HCT116 (cell line): ENCODE measurements around the gene ACSL3. TPM values are rescaled to one million over a fixed set of nuclear protein-coding genes. Genes with fewer than 3 reads are reported as not detected.

Experiments used
- ATAC-seq: fragments of 200-7000 bp; cut with Tn5 transposase; 2 replicates; pipeline ENCODE4 v1.9.1; 2020; ENCODE audit warnings: mild to moderate bottlenecking, moderate library complexity
- BruUV-seq: library from RNA; stranded (reverse); fragments of 400-500 nt; replicated peaks from 2 replicates; lab custom pipeline; 2021; lab: Mats Ljungman, UMichigan
- CTCF ChIA-PET: fragments of 300-600 bp; sonication (Branson Sonifier 250); formaldehyde crosslinking; loops from one replicate; lab custom pipeline; 2021; ENCODE audit warnings: antibody characterized with exemption; lab: Charles Lee
- POLR2A ChIA-PET: fragments of 300-600, 350-600 bp; sonication (Branson Sonifier 250); formaldehyde crosslinking; loops from one replicate; lab custom pipeline; 2021; ENCODE audit warnings: antibody characterized with exemption; lab: Charles Lee
- RAD21 ChIA-PET, 2 experiments: fragments of 300-600 bp; sonication (Branson Sonifier 250); formaldehyde crosslinking; loops; one replicate each; lab custom pipeline; 2023; ENCODE audit warnings: low total read pairs in 2 of 2; ENCODE audit not compliant: uncharacterized antibody in 2 of 2, unreplicated experiment in 2 of 2, low non-redundant PET in 1 of 2; lab: Charles Lee
- DNase-seq: peaks from one replicate; pipeline ENCODE4 v3.0.0-alpha.2; 2010; ENCODE audit warnings: low read depth, low spot score
- H2AFZ ChIP-seq: fragments of 200-600 bp; shearing (Covaris generic), sonication (generic); 2 replicates; pipeline ENCODE4 v1.6.1; 2017; ENCODE audit warnings: low read depth, mixed run types, mixed read lengths, antibody characterized with exemption, low read length; ENCODE audit not compliant: poor library complexity, severe bottlenecking
- H3K27ac ChIP-seq: 2 replicates; pipeline ENCODE4 v1.5.1; 2012; ENCODE audit warnings: low read depth, low read length
- H3K27me3 ChIP-seq: fragments of 200-600 bp; sonication (generic); 2 replicates; pipeline ENCODE4 v1.6.1; 2016; ENCODE audit warnings: mixed run types, low read length, mixed read lengths; ENCODE audit not compliant: insufficient read depth
- H3K36me3 ChIP-seq, 2 experiments: fragments of 200-500 bp in 1 of 2; fragments of 200-600 bp in 1 of 2; sonication (Bioruptor generic) in 1 of 2; sonication (generic) in 1 of 2; 2 replicates each; pipeline versions ENCODE4 v1.5.1 to v1.6.1; 2014 to 2016; ENCODE audit warnings: low read length in 2 of 2, inconsistent platforms in 1 of 2, mixed read lengths in 1 of 2, mixed run types in 1 of 2; ENCODE audit not compliant: insufficient read depth in 2 of 2, control insufficient read depth in 1 of 2
- H3K4me1 ChIP-seq, 2 experiments: fragments of 200-600 bp in 1 of 2; sonication (generic) in 1 of 2; 2 replicates each; pipeline versions ENCODE4 v1.5.1 to v1.6.1; 2012 to 2017; ENCODE audit warnings: low read length in 2 of 2, inconsistent platforms in 1 of 2, mild to moderate bottlenecking in 1 of 2, mixed read lengths in 1 of 2, mixed run types in 1 of 2, moderate library complexity in 1 of 2; ENCODE audit not compliant: insufficient read depth in 2 of 2, control insufficient read depth in 1 of 2
- H3K4me2 ChIP-seq: fragments of 200-600 bp; sonication (generic); 2 replicates; pipeline ENCODE4 v1.6.1; 2017; ENCODE audit warnings: mixed run types, low read length, mixed read lengths
- H3K4me3 ChIP-seq, 2 experiments: fragments of 200-600 bp in 1 of 2; sonication (generic) in 1 of 2; replicated peaks in 1 of 2; 2 replicates each; pipeline ENCODE4 v1.5.1; 2011 to 2016; ENCODE audit warnings: low read length in 2 of 2, control low read depth in 1 of 2, low read depth in 1 of 2, mild to moderate bottlenecking in 1 of 2, mixed read lengths in 1 of 2, mixed run types in 1 of 2
- H3K79me2 ChIP-seq: fragments of 200-600 bp; sonication (generic); 2 replicates; pipeline ENCODE4 v1.6.1; 2017; ENCODE audit warnings: mild to moderate bottlenecking, mixed run types, low read length, moderate library complexity, mixed read lengths; ENCODE audit not compliant: insufficient read depth
- H3K9ac ChIP-seq: fragments of 200-600 bp; sonication (generic); 2 replicates; pipeline ENCODE4 v1.6.1; 2016; ENCODE audit warnings: low read length, mixed read lengths
- H3K9me2 ChIP-seq: fragments of 200-600 bp; sonication (generic), shearing (Covaris generic); 2 replicates; pipeline ENCODE4 v1.6.1; 2017; ENCODE audit warnings: mixed run types, mild to moderate bottlenecking, moderate library complexity; ENCODE audit not compliant: insufficient read depth
- H3K9me3 ChIP-seq, 2 experiments: fragments of 200-500 bp in 1 of 2; fragments of 200-600 bp in 1 of 2; sonication (Bioruptor generic) in 1 of 2; sonication (generic) in 1 of 2; 2 replicates each; pipeline ENCODE4 v1.6.1; 2014 to 2017; ENCODE audit warnings: low read length in 2 of 2, mixed read lengths in 2 of 2, inconsistent platforms in 1 of 2, low read depth in 1 of 2, mild to moderate bottlenecking in 1 of 2, mixed run types in 1 of 2, moderate library complexity in 1 of 2; ENCODE audit not compliant: control insufficient read depth in 1 of 2, insufficient read depth in 1 of 2
- H4K20me1 ChIP-seq: fragments of 200-600 bp; sonication (generic), shearing (Covaris generic); 2 replicates; pipeline ENCODE4 v1.6.1; 2017; ENCODE audit warnings: mixed run types, mild to moderate bottlenecking, moderate library complexity; ENCODE audit not compliant: insufficient read depth
- CEBPB ChIP-seq: IDR thresholded peaks from 2 replicates; pipeline ENCODE4 v1.6.1; 2012; ENCODE audit warnings: low read depth
- EZH2 ChIP-seq: fragments of 200-600 bp; sonication (generic); IDR thresholded peaks from 2 replicates; pipeline ENCODE4 v1.6.1; 2017; ENCODE audit warnings: antibody characterized with exemption, mixed run types
- JUND ChIP-seq: IDR thresholded peaks from 2 replicates; pipeline ENCODE4 v1.6.1; 2012
- MAX ChIP-seq: IDR thresholded peaks from 2 replicates; pipeline ENCODE4 v1.6.1; 2012
- RAD21 ChIP-seq: IDR thresholded peaks from 2 replicates; pipeline ENCODE4 v1.6.1; 2012; ENCODE audit warnings: low read depth, mild to moderate bottlenecking
- REST ChIP-seq: IDR thresholded peaks from 2 replicates; pipeline ENCODE4 v1.6.1; 2012; ENCODE audit warnings: low read depth
- SP1 ChIP-seq: IDR thresholded peaks from 2 replicates; pipeline ENCODE4 v1.6.1; 2012; ENCODE audit warnings: low read depth
- TCF7L2 ChIP-seq: IDR thresholded peaks from 2 replicates; pipeline ENCODE4 v1.7.0; 2011; ENCODE audit warnings: borderline replicate concordance, inconsistent platforms; ENCODE audit not compliant: insufficient read depth, insufficient read length; ENCODE audit errors: extremely low read depth
- intact Hi-C: fragments of 100-400 bp; cut with micrococcal nuclease; formaldehyde crosslinking; loops from 2 replicates; pipeline ENCODE4 v1.10.0; 2022
- total RNA-seq: library from RNA; stranded (reverse); gene quantifications from one replicate; pipeline ENCODE4 v1.2.1, GENCODE V29; 2021; ENCODE audit not compliant: unreplicated experiment

The ACSL3 gene
- total RNA-seq, 1 experiment from 2014 or later: 142 TPM

GRCh38 chr2:222935688-222936298, 75.0 kb downstream of the ACSL3 start:
- Histone ChIP-seq H3K4me3 (no peak overlapping the region), H3K9ac (no peak overlapping the region), H3K79me2 (no peaks in the 10 kb centered on the region), H3K9me2 (no peaks in the 10 kb centered on the region), H3K9me3 (no peaks in the 10 kb centered on the region), H4K20me1 (no peaks in the 10 kb centered on the region), H3K36me3 (peaks cover 32 to 33% of the 10 kb centered on the region in 2 experiments; a peak in 3 of 4 replicates), H3K27ac (no peak overlapping the region), H3K4me2 (no peak overlapping the region), H3K27me3 (no peaks in the 10 kb centered on the region), H3K4me1 (no peaks in the 10 kb centered on the region), H2AFZ (no peak overlapping the region)
- RAD21 ChIA-PET: no interaction called here
- TF ChIP-seq CEBPB: 0 out of 2 replicates have a peak, but pooled peaks have one; percentile 14
- no peak for TF ChIP-seq RAD21
- TF ChIP-seq SP1: no peak
- no peak for TF ChIP-seq MAX
- TF ChIP-seq REST: no peak
- TF ChIP-seq TCF7L2: no peak
- TF ChIP-seq EZH2: no peak
- TF ChIP-seq JUND: no peak
- intact Hi-C loops: no loop called here
- no peak for DNase-seq
- POLR2A ChIA-PET: no interaction called here
- CTCF ChIA-PET: no interaction called here
- no TSS peak for BruUV-seq
- ATAC-seq: no peak
